B cell (primary cell): ENCODE measurements around the gene HLA-DMB. TPM values are rescaled to one million over a fixed set of nuclear protein-coding genes. Genes with fewer than 3 reads are reported as not detected.

ENCODE experiments used
- ATAC-seq: fragments of 200-7000 bp; cut with Tn5 transposase; one replicate; pipeline ENCODE4 v1.10.0; 2021; ENCODE audit warnings: low read depth, mild to moderate bottlenecking, moderate number of reproducible peaks, moderate library complexity
- CTCF ChIA-PET: fragments of 350-600 bp; sonication (Branson Sonifier 250); formaldehyde crosslinking; loops from one replicate; lab custom pipeline; 2021; ENCODE audit warnings: antibody characterized with exemption, inconsistent platforms; lab: Charles Lee
- POLR2A ChIA-PET: fragments of 350-600 bp; sonication (Branson Sonifier 250); formaldehyde crosslinking; loops from one replicate; lab custom pipeline; 2021; ENCODE audit warnings: antibody characterized with exemption; lab: Charles Lee
- DNase-seq: peaks from one replicate; pipeline ENCODE4 v3.0.0; 2013
- H2AFZ ChIP-seq: 2 replicates; pipeline ENCODE4 v1.6.1; 2012; ENCODE audit warnings: mild to moderate bottlenecking, low read depth, low read length; ENCODE audit not compliant: insufficient read depth, poor library complexity, severe bottlenecking
- H3K27ac ChIP-seq, 2 donors: 1 replicate in 1 of 2; 2 replicates in 1 of 2; pipeline ENCODE4 v1.5.1; 2012 to 2013; ENCODE audit warnings: low read length in 2 of 2, mild to moderate bottlenecking in 2 of 2, moderate library complexity in 1 of 2
- H3K27me3 ChIP-seq, 4 experiments: fragments of 200-600 bp in 1 of 4; sonication (generic) in 1 of 4; replicated peaks in 1 of 4; 1 replicate in 2 of 4; 2 replicates in 2 of 4; pipeline versions ENCODE4 v1.6.1 to v1.7.0; 2013 to 2016; ENCODE audit warnings: low read length in 3 of 4, mild to moderate bottlenecking in 2 of 4, mixed read lengths in 1 of 4, moderate library complexity in 1 of 4; ENCODE audit not compliant: insufficient read depth in 4 of 4, control insufficient read depth in 3 of 4; ENCODE audit errors: control extremely low read depth in 1 of 4
- H3K36me3 ChIP-seq, 2 experiments: replicated peaks in 1 of 2; 1 replicate in 1 of 2; 2 replicates in 1 of 2; pipeline versions ENCODE4 v1.6.1 to v1.7.1; 2013; ENCODE audit warnings: low read length in 1 of 2; ENCODE audit not compliant: insufficient read depth in 2 of 2, control insufficient read depth in 1 of 2; ENCODE audit errors: control extremely low read depth in 1 of 2, extremely low read depth in 1 of 2
- H3K4me1 ChIP-seq, 2 donors: fragments of 200-600 bp in 1 of 2; sonication (generic) in 1 of 2; 1 replicate in 1 of 2; 2 replicates in 1 of 2; pipeline versions ENCODE4 v1.5.1 to v1.6.1; 2013 to 2017; ENCODE audit warnings: low read length in 2 of 2; ENCODE audit not compliant: control insufficient read depth in 2 of 2, insufficient read depth in 2 of 2
- H3K4me2 ChIP-seq: replicated peaks from 2 replicates; pipeline ENCODE3; 2012; ENCODE audit warnings: mild to moderate bottlenecking, low read depth, low read length; ENCODE audit not compliant: poor library complexity, severe bottlenecking
- H3K4me3 ChIP-seq, 5 experiments: fragments of 200-600 bp in 1 of 5; sonication (generic) in 1 of 5; 1 replicate in 3 of 5; 2 replicates in 2 of 5; pipeline versions ENCODE4 v1.5.1 to v1.7.0; 2011 to 2016; ENCODE audit warnings: low read length in 4 of 5, mild to moderate bottlenecking in 4 of 5, low read depth in 2 of 5, control low read depth in 1 of 5, moderate library complexity in 1 of 5; ENCODE audit not compliant: insufficient read depth in 1 of 5; ENCODE audit errors: control extremely low read depth in 1 of 5, extremely low read depth in 1 of 5
- H3K79me2 ChIP-seq: fragments of 200-600 bp; sonication (generic); one replicate; pipeline ENCODE4 v1.6.0; 2016; ENCODE audit warnings: low read length; ENCODE audit not compliant: control insufficient read depth, insufficient read depth
- H3K9ac ChIP-seq: fragments of 200-600 bp; sonication (generic); 2 replicates; pipeline ENCODE4 v1.6.1; 2017; ENCODE audit warnings: mild to moderate bottlenecking, low read length, moderate library complexity
- H3K9me3 ChIP-seq, 3 donors: one replicate each; pipeline versions ENCODE4 v1.6.1 to v1.7.1; 2013; ENCODE audit warnings: low read length in 2 of 3; ENCODE audit not compliant: control insufficient read depth in 2 of 3, insufficient read depth in 1 of 3; ENCODE audit errors: control extremely low read depth in 1 of 3
- H4K20me1 ChIP-seq: 2 replicates; pipeline ENCODE4 v1.6.0; 2012; ENCODE audit warnings: mild to moderate bottlenecking, low read length; ENCODE audit not compliant: insufficient read depth, control insufficient read depth, poor library complexity, severe bottlenecking
- H3K27ac Mint-ChIP-seq: one replicate; pipeline ENCODE4 v1.8.0; 2021; ENCODE audit warnings: mixed read lengths
- H3K27me3 Mint-ChIP-seq: one replicate; pipeline ENCODE4 v1.8.0; 2021; ENCODE audit warnings: mixed read lengths
- H3K4me1 Mint-ChIP-seq: one replicate; pipeline ENCODE4 v1.8.0; 2021; ENCODE audit warnings: mixed read lengths
- H3K4me3 Mint-ChIP-seq: one replicate; pipeline ENCODE4 v1.8.0; 2021; ENCODE audit warnings: mixed read lengths
- H3K9me3 Mint-ChIP-seq: one replicate; pipeline ENCODE4 v1.8.0; 2022; ENCODE audit warnings: mixed read lengths; ENCODE audit not compliant: insufficient read depth
- EZH2 ChIP-seq: IDR thresholded peaks from 2 replicates; pipeline ENCODE4 v1.6.1; 2012; ENCODE audit warnings: borderline replicate concordance, low read depth, mild to moderate bottlenecking, moderate library complexity, low read length; ENCODE audit not compliant: insufficient read depth, poor library complexity, severe bottlenecking
- WGBS: methylation state at CpG from one replicate; pipeline ENCODE4 v1.1.5; 2013; ENCODE audit warnings: missing lambda C conversion rate; ENCODE audit not compliant: insufficient coverage; 5-methylcytosine and 5-hydroxymethylcytosine counted together
- intact Hi-C: fragments of 100-400 bp; cut with micrococcal nuclease; formaldehyde crosslinking; loops from one replicate; pipeline ENCODE4 v1.10.0; 2022
- polyA plus RNA-seq: library from polyadenylated mRNA; depleted of rRNA; stranded (reverse); fragments of >200 nt; gene quantifications from 2 replicates; pipeline ENCODE4 v1.2.3, GENCODE V29; 2012
- total RNA-seq, 2 donors: library from RNA; stranded (reverse); fragments of 120-200 nt in 1 of 2; gene quantifications; 1 replicate in 1 of 2; 2 replicates in 1 of 2; pipeline versions ENCODE4 v1.2.3 to v1.2.4, GENCODE V29; 2013 to 2022
- TF ChIP-seq, protein P1 (sequence below): fragments of 200-600 bp; IDR thresholded peaks from one replicate; pipeline ENCODE4 v1.8.0; 2022; ENCODE audit warnings: antibody characterized with exemption, mild to moderate bottlenecking

HLA-DMB gene
- total and polyA plus RNA-seq, 2 donors (not counting 1 experiment from before 2014, with no cell fraction given), result 593 to 656 TPM

DNA sequence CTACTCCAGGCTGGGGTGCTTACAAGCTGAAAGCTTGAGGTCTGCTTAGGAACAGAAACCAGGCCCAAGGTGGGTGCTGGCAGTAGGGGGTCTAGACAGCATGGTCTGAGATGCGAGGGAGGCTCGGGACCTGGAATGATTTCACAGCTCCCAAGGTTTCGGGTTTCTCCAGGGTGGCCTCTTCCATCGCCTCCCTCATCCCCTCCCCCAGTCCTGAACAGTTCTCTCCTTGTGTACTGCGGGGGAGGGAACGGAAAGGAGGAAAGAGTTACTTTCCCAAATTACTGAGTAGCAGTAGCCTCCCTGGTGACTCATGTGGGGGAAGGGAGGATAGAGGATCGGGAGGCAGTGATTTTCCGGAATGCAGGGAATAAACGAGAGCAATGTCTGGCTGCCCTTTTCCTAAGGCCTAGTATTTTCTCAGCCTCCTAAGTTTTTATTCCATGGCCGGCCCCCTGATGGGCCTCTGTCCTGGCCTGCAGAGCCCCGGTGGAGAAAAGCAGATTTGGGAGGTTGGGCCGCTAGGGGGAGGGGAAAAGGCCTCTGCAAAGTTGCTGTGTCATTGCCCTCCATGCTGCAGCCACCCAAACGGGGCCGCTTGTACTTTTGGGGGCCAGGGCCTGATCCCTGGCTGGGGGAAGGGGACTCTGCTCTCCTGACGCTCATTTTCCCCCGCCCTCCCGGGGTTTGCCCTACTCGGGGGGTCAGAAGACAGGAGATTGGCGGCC, 29.0 kb upstream of the HLA-DMB start:
- Histone ChIP-seq H3K27ac (peak overlapping the region; percentile 96), H2AFZ (peak overlapping the region; percentile 90), H4K20me1 (peaks cover 27% of the 10 kb centered on the region), H3K27me3 (no peaks in the 10 kb centered on the region), H3K79me2 (peaks cover 61% of the 10 kb centered on the region), H3K9ac (peak overlapping the region; percentile 91), H3K4me3 (peak overlapping the region; percentile 68 to 93 (median 83)), H3K4me1 (peaks cover 21 to 33% of the 10 kb centered on the region in 2 donors), H3K36me3 (peaks cover 0 to 17% of the 10 kb centered on the region in 2 experiments), H3K9me3 (no peaks in the 10 kb centered on the region), H3K4me2 (peak overlapping the region; percentile 88)
- ATAC-seq (no peak), DNase-seq (no peak)
- intact Hi-C loops, result loop anchor here (5.0 kb wide), 3 partner anchors 57 to 793 kb away; partner anchors contain the start of genes AGPAT1 and RNF5
- Mint-ChIP-seq H3K4me3 (peak overlapping the region; percentile 96), H3K27me3 (no peaks in the 10 kb centered on the region), H3K27ac (peak overlapping the region; percentile 99), H3K9me3 (no peaks in the 10 kb centered on the region), H3K4me1 (peaks cover 33% of the 10 kb centered on the region)
- ChIA-PET CTCF (interaction anchor here (0.8 to 28.4 kb wide), 8 partner anchors 16 to 128 kb away, joined by 3 to 822 read pairs (median 80); partner anchors contain the start of genes HLA-DMA and HLA-DMB), POLR2A (interaction anchor here (0.6 to 11.8 kb wide), 29 partner anchors 9 to 773 kb away, joined by 3 to 349 read pairs (median 8); partner anchors contain the start of genes HLA-DMA, HLA-DMB, HLA-DPA1 and HLA-DPB1)
- 0% methylated on average over 14 of the region's 19 CpGs for WGBS
- no peak for TF ChIP-seq EZH2
- TF ChIP-seq, protein P1, sequence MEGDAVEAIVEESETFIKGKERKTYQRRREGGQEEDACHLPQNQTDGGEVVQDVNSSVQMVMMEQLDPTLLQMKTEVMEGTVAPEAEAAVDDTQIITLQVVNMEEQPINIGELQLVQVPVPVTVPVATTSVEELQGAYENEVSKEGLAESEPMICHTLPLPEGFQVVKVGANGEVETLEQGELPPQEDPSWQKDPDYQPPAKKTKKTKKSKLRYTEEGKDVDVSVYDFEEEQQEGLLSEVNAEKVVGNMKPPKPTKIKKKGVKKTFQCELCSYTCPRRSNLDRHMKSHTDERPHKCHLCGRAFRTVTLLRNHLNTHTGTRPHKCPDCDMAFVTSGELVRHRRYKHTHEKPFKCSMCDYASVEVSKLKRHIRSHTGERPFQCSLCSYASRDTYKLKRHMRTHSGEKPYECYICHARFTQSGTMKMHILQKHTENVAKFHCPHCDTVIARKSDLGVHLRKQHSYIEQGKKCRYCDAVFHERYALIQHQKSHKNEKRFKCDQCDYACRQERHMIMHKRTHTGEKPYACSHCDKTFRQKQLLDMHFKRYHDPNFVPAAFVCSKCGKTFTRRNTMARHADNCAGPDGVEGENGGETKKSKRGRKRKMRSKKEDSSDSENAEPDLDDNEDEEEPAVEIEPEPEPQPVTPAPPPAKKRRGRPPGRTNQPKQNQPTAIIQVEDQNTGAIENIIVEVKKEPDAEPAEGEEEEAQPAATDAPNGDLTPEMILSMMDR, result peak; percentile 44
